HG02884 (cell line): ENCODE results near the gene CEP55.
"Not testable (repeated sequence)": the region's sequence is repeated elsewhere in the genome, so short reads cannot be mapped to it uniquely, and the experiment has no call there.

Source experiments
- ATAC-seq: cut with Tn5 transposase; IDR thresholded peaks from one replicate; pipeline ENCODE4 v1.9.1; 2021; ENCODE audit warnings: mild to moderate bottlenecking, moderate library complexity; ENCODE audit not compliant: unreplicated experiment

The CEP55 gene

GRCh38 chr10:93505075-93505474, 8.7 kb downstream of the CEP55 start:
- ATAC-seq, result no peak

GRCh38 chr10:93509816-93510215, 13.4 kb downstream of the CEP55 start:
- no peak for ATAC-seq

DNA sequence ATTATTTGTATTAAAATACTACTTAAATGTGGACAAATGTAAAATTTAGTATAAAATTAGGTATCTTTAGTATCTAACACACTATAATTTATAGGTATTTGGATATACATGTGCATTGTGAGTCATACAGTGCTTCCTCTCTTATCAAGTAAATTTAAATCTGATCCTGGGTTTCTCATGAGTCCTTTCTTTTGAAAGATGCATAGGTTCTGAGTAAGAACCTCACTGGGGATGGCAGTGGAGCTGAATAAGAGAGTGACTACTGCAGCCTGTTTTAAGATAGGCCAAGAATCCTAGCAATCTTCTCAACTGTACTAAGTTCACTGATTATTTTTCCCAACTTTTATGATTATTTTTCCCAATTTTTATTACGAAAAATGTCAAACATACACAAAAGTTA, 16.2 kb downstream of the CEP55 start:
- no peak for ATAC-seq

GRCh38 chr10:93513091-93513490, 16.7 kb downstream of the CEP55 start:
- ATAC-seq, result no peak

GRCh38 chr10:93514521-93514920, 18.1 kb downstream of the CEP55 start:
- no peak for ATAC-seq

GRCh38 chr10:93515071-93516005, 18.9 kb downstream of the CEP55 start:
- no peak for ATAC-seq

- no peak for ATAC-seq
Observed at GRCh38 chr10:93516006-93516380, 19.6 kb downstream of the CEP55 start.

- ATAC-seq, result no peak
Observed at GRCh38 chr10:93518531-93518930, 22.1 kb downstream of the CEP55 start.

DNA sequence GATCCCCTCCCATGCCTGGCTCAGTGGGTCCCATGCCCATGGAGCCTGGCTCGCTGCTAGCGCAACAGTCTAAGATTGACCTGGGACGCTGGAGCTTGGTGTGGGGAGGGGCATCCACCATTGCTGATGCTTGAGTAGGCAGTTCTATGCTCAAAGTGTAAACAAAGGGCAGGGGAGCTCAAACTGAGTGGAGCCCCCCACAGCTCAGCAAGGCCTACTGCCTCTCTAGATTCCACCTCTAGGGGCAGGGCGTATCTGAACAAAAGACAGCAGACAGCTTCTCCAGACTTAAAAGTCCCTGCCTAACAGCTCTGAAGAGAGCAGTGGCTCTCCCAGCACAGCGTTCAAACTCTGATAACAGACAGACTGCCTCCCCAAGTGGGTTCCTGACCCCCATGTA, 38.9 kb downstream of the CEP55 start:
- ATAC-seq, result no peak

- not testable (repeated sequence) for ATAC-seq
Observed at GRCh38 chr10:93540871-93541270, 44.5 kb downstream of the CEP55 start.

DNA sequence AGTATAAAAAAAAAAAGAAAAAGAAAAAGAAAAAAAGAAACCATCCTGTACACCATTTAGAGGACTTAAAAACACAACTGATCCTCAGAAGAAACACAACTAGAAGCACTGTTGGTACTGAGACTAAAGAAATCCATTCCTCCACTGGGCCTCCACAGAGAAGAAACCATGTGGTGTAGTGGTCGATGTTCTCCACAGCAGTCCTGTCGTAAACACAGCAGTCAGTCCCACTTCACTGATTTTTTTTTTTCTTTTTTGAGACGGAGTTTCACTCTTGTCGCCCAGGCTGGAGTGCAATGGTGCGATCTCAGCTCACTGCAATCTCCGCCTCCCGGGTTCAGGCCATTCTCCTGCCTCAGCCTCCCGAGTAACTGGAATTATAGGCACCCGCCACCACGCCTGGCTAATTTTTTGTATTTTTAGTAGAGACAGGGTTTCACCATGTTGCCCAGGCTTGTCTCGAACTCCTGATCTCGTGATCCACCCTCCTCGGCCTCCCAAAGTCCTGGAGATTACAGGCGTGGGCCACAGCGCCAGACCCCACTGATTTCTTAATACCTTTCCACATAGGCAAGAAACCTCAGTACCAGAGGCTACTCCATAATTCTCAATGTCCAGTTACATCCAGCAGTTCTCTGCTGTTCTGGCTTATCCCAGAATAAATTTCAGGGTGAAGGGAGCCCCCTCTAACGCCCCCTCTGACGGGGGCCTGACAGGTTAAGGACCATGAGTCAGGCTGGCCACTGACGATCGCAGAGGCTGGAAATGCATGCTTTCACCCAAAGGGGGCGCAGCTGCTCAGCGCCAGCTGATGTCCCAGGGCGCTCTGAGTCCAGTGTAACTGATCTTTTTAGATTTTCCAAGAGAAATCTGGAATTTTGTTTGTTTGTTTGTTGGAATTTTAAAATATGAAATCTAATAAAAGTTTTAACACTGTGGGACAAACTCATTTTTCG, 45.3 kb downstream of the CEP55 start:
- ATAC-seq, result no peak

DNA sequence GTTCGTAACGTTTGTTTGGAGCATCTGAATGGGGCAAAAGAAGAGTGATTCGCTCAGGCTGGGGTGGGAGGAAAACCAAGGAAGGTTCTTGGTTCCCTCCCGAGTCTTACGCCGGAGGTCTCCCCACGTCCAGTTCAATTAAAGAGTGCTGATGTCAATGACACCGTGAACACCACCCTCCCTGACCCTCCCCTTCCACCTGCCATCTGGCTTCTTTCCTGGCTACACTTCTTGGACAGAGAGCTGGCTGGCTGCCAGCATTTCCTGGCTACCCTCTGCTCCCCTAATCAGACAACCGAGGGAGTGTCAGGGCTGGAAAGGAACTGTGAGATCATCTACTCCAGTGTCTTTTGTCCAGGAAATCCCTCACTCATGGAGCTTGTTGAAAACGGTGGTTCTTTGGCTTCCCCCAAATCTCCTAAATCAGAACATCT, 46.0 kb downstream of the CEP55 start:
- ATAC-seq, result no peak

- ATAC-seq, result not testable (repeated sequence)
Observed at GRCh38 chr10:93546995-93547394, 50.6 kb downstream of the CEP55 start.

- ATAC-seq, result no peak
Observed at GRCh38 chr10:93547522-93547921, 51.1 kb downstream of the CEP55 start.

DNA sequence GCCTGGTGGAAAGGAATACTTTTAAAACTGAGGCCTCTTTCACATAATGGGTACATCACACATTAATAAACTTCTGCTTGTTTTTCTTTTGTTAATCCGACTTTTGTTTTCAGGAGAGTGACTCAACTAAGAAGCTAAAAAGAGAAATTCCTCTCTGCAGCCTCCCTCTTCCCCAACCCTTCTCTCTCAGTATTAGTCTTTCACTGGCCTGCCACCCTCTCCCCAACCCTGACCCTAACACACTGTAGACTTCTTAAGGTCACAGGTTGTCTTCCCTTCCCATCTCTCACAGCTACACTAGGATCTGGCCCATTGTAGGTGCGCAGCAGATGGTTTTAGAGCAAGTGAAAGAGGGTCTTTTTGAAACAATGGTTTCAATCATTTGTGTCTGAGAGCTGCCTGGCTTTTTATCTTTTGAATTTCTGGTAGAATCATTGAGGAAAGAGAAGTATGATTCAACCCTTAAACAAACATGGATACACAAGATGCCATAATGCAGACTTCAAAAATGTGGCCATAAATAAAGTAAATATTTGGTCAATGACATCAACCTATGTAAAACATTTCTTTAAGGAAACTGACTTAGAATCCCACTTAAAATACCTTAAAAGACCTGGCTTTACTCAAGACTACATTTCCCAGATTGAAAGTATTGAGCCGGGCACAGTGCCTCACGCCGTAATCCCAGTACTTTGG, 52.1 kb downstream of the CEP55 start:
- ATAC-seq, result no peak

- ATAC-seq, result no peak
Observed at GRCh38 chr10:93550606-93551005, 54.2 kb downstream of the CEP55 start.

- no peak for ATAC-seq
Observed at GRCh38 chr10:93552780-93553179, 56.4 kb downstream of the CEP55 start.

GRCh38 chr10:93553482-93554315, 57.3 kb downstream of the CEP55 start:
- no peak for ATAC-seq

DNA sequence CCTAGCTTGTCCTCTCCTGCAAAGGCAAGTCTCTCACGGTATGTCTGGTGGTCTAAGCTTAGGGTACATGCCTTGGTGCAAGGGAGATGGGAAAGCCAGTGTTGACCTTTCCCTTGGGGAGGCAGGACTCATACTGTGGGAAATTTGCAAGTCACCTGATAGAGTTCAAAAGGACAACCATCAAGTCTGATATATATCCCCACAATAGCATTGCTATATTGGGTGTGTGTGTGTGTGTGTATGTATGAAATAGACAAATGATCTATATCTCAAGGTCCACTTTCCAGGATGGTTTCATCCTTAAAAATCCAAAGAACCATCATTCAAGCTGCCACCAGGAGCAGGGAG, 57.9 kb downstream of the CEP55 start:
- no peak for ATAC-seq

GRCh38 chr10:93554760-93555432, 58.5 kb downstream of the CEP55 start:
- ATAC-seq, result no peak
